IPS DF 6.9 (cell line): Measurements from ENCODE around the gene TMEM238L.

Experiments
- DNase-seq: peaks from one replicate; pipeline ENCODE4 v3.0.0-alpha.2; 2013; ENCODE audit warnings: low read depth, low spot score
- H3K27ac ChIP-seq: one replicate; pipeline ENCODE4 v1.5.1; 2013; ENCODE audit warnings: low read length, control low read depth
- H3K27me3 ChIP-seq: 2 replicates; pipeline ENCODE4 v1.6.1; 2013; ENCODE audit warnings: mild to moderate bottlenecking, low read length; ENCODE audit not compliant: control insufficient read depth, insufficient read depth
- H3K36me3 ChIP-seq: 2 replicates; pipeline ENCODE4 v1.6.1; 2013; ENCODE audit warnings: low read length; ENCODE audit not compliant: control insufficient read depth, insufficient read depth
- H3K4me1 ChIP-seq: 2 replicates; pipeline ENCODE4 v1.6.1; 2013; ENCODE audit warnings: low read length; ENCODE audit not compliant: control insufficient read depth, insufficient read depth
- H3K4me3 ChIP-seq: 2 replicates; pipeline ENCODE4 v1.5.1; 2013; ENCODE audit warnings: mild to moderate bottlenecking, low read length
- H3K9me3 ChIP-seq: 2 replicates; pipeline ENCODE4 v1.6.1; 2013; ENCODE audit warnings: low read length, inconsistent platforms; ENCODE audit not compliant: control insufficient read depth, insufficient read depth
- WGBS: extraction: QIAGEN DNeasy Blood & Tissue Kit; methylation state at CpG from one replicate; pipeline ENCODE4 v1.1.7; 2013; ENCODE audit warnings: mixed read lengths, missing lambda C conversion rate; ENCODE audit not compliant: insufficient read length, insufficient coverage; 5-methylcytosine and 5-hydroxymethylcytosine counted together

The TMEM238L gene

GRCh38 chr17:10757647-10758046 is 46.3 kb downstream of the TMEM238L start:
- no peak for DNase-seq
- no peaks in the 10 kb centered on the region for H3K36me3 ChIP-seq
- no peaks in the 10 kb centered on the region for H3K9me3 ChIP-seq
- no peak overlapping the region for H3K4me3 ChIP-seq
- H3K27ac ChIP-seq: no peak overlapping the region
- no peaks in the 10 kb centered on the region for H3K27me3 ChIP-seq
- H3K4me1 ChIP-seq: peaks cover 2% of the 10 kb centered on the region
- WGBS: no CpG with 5 or more reads among the region's 2 CpGs

- H3K27ac ChIP-seq: no peak overlapping the region
- H3K27me3 ChIP-seq: no peaks in the 10 kb centered on the region
- WGBS: no CpG with 5 or more reads among the region's 6 CpGs
- no peak for DNase-seq
- H3K4me1 ChIP-seq: peaks cover 2% of the 10 kb centered on the region
- no peak overlapping the region for H3K4me3 ChIP-seq
- H3K36me3 ChIP-seq: no peaks in the 10 kb centered on the region
- no peaks in the 10 kb centered on the region for H3K9me3 ChIP-seq
Measured at GRCh38 chr17:10757067-10757466, 46.8 kb downstream of the TMEM238L start.

- no peak for DNase-seq
- Histone ChIP-seq H3K4me3 (no peak overlapping the region), H3K27me3 (no peaks in the 10 kb centered on the region), H3K27ac (no peak overlapping the region), H3K36me3 (no peaks in the 10 kb centered on the region), H3K9me3 (no peaks in the 10 kb centered on the region), H3K4me1 (peaks cover 2% of the 10 kb centered on the region)
- WGBS: no CpG with 5 or more reads among the region's 2 CpGs
Measured at GRCh38 chr17:10756619-10757018, 47.3 kb downstream of the TMEM238L start.

GRCh38 chr17:10756185-10756584 is 47.7 kb downstream of the TMEM238L start:
- no peaks in the 10 kb centered on the region for H3K9me3 ChIP-seq
- H3K4me3 ChIP-seq: no peak overlapping the region
- no peaks in the 10 kb centered on the region for H3K36me3 ChIP-seq
- H3K27ac ChIP-seq: no peak overlapping the region
- no CpG with 5 or more reads among the region's 1 CpG for WGBS
- no peaks in the 10 kb centered on the region for H3K27me3 ChIP-seq
- DNase-seq: no peak
- H3K4me1 ChIP-seq: peaks cover 2% of the 10 kb centered on the region

- Histone ChIP-seq H3K27me3 (no peaks in the 10 kb centered on the region), H3K4me1 (peaks cover 2% of the 10 kb centered on the region), H3K36me3 (no peaks in the 10 kb centered on the region), H3K4me3 (no peak overlapping the region), H3K27ac (no peak overlapping the region), H3K9me3 (no peaks in the 10 kb centered on the region)
- no CpG with 5 or more reads among the region's 3 CpGs for WGBS
- no peak for DNase-seq
Measured at GRCh38 chr17:10755592-10756127, 48.2 kb downstream of the TMEM238L start.

GRCh38 chr17:10754861-10755591 is 48.9 kb downstream of the TMEM238L start:
- DNase-seq: no peak
- Histone ChIP-seq H3K4me3 (no peak overlapping the region), H3K27me3 (no peaks in the 10 kb centered on the region), H3K36me3 (no peaks in the 10 kb centered on the region), H3K27ac (no peak overlapping the region), H3K9me3 (no peaks in the 10 kb centered on the region), H3K4me1 (peaks cover 2% of the 10 kb centered on the region)
- WGBS: no CpG with 5 or more reads among the region's 14 CpGs

- WGBS: no CpG with 5 or more reads among the region's 2 CpGs
- Histone ChIP-seq H3K27me3 (no peaks in the 10 kb centered on the region), H3K4me3 (no peak overlapping the region), H3K27ac (no peak overlapping the region), H3K9me3 (no peaks in the 10 kb centered on the region), H3K4me1 (peaks cover 2% of the 10 kb centered on the region), H3K36me3 (no peaks in the 10 kb centered on the region)
- no peak for DNase-seq
Measured at GRCh38 chr17:10754109-10754508, 49.8 kb downstream of the TMEM238L start.

- Histone ChIP-seq H3K4me1 (peaks cover 2% of the 10 kb centered on the region), H3K4me3 (no peak overlapping the region), H3K27me3 (no peaks in the 10 kb centered on the region), H3K9me3 (no peaks in the 10 kb centered on the region), H3K27ac (no peak overlapping the region), H3K36me3 (no peaks in the 10 kb centered on the region)
- DNase-seq: no peak
- WGBS: no CpG with 5 or more reads among the region's 10 CpGs
Measured at GRCh38 chr17:10752696-10753095, 51.2 kb downstream of the TMEM238L start.

- no CpG with 5 or more reads among the region's 3 CpGs for WGBS
- H3K9me3 ChIP-seq: no peaks in the 10 kb centered on the region
- H3K4me3 ChIP-seq: no peak overlapping the region
- peaks cover 2% of the 10 kb centered on the region for H3K4me1 ChIP-seq
- DNase-seq: no peak
- no peaks in the 10 kb centered on the region for H3K27me3 ChIP-seq
- no peak overlapping the region for H3K27ac ChIP-seq
- no peaks in the 10 kb centered on the region for H3K36me3 ChIP-seq
Measured at GRCh38 chr17:10751563-10751962, 52.3 kb downstream of the TMEM238L start.

- no CpG with 5 or more reads among the region's 4 CpGs for WGBS
Measured at GRCh38 chr17:10750210-10750609, 53.7 kb downstream of the TMEM238L start.

More at GRCh38 chr17:10750210-10750609, 53.7 kb downstream of the TMEM238L start:
- Histone ChIP-seq H3K27me3 (no peaks in the 10 kb centered on the region), H3K4me3 (no peak overlapping the region), H3K27ac (no peak overlapping the region), H3K4me1 (no peaks in the 10 kb centered on the region), H3K36me3 (no peaks in the 10 kb centered on the region), H3K9me3 (no peaks in the 10 kb centered on the region)
- DNase-seq: no peak
